ENCODE results near the gene DOCK3. TPM values are rescaled to one million over a fixed set of nuclear protein-coding genes. Genes with fewer than 3 reads are reported as not detected.
"Not testable (repeated sequence)": the region's sequence is repeated elsewhere in the genome, so short reads cannot be mapped to it uniquely, and the experiment has no call there.

DOCK3 gene
- total RNA-seq, 1 donor: under 0.01 TPM

DNA sequence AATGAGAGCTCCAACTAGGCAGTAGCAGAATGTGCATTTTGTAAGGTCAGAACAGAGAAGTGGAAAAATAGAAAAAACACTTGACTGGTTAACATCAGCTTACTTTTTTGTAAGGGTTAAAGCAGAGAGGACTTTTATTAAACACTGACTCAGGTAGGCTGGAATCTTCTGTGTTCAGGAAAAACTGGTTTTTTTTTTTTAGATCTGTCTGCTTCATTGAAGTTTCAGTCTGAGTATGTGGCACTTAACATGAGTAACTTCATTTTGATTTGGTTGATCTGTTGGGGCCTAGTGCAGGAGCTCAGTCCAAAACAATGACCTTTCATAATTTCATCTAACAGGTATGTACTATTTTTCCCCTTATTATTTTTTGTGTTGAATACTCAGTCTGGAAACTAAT, 141.1 kb downstream of the DOCK3 start:
- no peak for DNase-seq (ENCODE audit: low read depth)
- TF ChIP-seq, protein P1, sequence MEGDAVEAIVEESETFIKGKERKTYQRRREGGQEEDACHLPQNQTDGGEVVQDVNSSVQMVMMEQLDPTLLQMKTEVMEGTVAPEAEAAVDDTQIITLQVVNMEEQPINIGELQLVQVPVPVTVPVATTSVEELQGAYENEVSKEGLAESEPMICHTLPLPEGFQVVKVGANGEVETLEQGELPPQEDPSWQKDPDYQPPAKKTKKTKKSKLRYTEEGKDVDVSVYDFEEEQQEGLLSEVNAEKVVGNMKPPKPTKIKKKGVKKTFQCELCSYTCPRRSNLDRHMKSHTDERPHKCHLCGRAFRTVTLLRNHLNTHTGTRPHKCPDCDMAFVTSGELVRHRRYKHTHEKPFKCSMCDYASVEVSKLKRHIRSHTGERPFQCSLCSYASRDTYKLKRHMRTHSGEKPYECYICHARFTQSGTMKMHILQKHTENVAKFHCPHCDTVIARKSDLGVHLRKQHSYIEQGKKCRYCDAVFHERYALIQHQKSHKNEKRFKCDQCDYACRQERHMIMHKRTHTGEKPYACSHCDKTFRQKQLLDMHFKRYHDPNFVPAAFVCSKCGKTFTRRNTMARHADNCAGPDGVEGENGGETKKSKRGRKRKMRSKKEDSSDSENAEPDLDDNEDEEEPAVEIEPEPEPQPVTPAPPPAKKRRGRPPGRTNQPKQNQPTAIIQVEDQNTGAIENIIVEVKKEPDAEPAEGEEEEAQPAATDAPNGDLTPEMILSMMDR (IDR thresholded peaks at IDR 0.05; ENCODE audit: insufficient read depth, low read depth, low read length): no peak
- no peak overlapping the region for H3K4me3 ChIP-seq (ENCODE audit: low read depth, low read length)

DNA sequence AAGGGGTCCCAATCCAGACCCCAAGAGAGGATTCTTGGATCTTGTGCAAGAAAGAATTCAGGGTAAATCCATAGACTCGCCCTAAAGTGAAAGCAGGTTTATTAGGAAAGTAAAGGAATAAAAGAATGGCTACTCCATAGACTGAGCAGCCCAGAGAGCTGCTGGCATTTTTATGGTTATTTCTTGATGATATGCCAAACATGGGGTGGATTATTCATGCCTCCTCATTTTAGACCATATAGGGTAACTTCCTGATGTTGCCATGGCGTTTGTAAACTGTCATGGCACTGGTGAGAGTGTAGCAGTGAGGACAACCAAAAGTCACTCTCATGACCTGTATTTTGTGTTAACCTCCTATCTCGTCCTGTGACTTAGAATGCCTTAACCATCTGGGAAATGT, 142.2 kb downstream of the DOCK3 start:
- H3K4me3 ChIP-seq (ENCODE audit: low read depth, low read length): no peak overlapping the region
- DNase-seq (ENCODE audit: low read depth): no peak
- TF ChIP-seq, protein P1 (IDR thresholded peaks at IDR 0.05; ENCODE audit: insufficient read depth, low read depth, low read length): no peak

DNA sequence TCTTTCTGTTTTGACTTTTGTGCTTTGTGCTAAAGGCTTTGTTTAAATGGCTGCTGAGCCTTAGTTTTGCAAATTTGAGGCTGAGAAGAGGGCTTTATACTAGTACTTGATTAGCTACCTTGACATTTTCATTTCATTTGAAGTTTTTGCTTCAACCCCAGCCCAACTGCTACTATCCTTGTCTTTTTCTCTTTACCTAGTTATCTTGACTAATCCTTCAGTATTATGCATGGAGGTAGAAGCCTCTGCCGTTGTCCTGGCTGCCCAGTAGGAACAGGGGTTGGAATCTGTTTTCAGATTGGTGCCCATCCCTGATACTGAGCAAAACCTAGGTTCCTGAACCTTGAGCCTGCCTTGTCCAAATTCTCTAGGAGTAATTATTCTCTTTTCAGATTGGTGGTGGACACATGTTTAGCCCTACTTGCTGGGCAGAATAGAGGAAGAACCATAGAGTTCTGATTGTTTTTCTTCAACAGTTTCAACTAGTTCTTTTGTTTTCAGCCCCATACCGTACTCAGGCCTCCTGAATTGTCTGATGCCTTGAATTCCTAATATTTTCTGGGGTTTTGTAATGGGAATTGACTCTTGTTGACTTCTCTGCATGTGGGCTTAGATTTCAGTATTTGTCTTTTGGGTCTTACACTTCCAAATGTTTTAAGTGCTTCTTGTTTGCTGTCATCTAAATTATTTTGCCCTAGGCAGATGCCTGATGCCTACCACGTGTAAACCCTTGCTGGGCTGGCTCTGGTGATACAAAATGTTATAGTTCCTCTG, 143.2 kb downstream of the DOCK3 start:
- H3K4me3 ChIP-seq (ENCODE audit: low read depth, low read length): no peak overlapping the region
- DNase-seq (ENCODE audit: low read depth): no peak
- TF ChIP-seq, protein P1 (IDR thresholded peaks at IDR 0.05; ENCODE audit: insufficient read depth, low read depth, low read length): no peak

DNA sequence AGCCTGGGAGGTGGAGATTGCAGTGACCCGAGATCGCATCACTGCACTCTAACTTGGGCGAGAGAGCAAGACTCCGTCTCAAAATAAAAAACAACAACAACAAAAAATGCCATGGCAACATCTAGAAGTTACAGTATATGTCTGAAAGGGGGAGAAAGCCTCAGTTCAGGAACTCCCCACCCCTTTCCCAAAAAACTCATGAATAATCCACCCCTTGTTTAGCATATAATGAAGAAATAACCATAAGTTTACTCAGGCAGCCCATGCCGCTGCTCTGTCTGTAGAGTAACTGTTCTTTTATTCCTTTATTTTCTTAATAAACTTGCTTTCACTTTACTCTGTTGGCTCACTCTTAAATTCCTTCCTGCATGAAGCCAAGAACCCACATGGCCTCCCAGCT, 145.2 kb downstream of the DOCK3 start:
- TF ChIP-seq, protein P1 (IDR thresholded peaks at IDR 0.05; ENCODE audit: insufficient read depth, low read depth, low read length): no peak
- H3K4me3 ChIP-seq (ENCODE audit: low read depth, low read length): no peak overlapping the region
- no peak for DNase-seq (ENCODE audit: low read depth)

DNA sequence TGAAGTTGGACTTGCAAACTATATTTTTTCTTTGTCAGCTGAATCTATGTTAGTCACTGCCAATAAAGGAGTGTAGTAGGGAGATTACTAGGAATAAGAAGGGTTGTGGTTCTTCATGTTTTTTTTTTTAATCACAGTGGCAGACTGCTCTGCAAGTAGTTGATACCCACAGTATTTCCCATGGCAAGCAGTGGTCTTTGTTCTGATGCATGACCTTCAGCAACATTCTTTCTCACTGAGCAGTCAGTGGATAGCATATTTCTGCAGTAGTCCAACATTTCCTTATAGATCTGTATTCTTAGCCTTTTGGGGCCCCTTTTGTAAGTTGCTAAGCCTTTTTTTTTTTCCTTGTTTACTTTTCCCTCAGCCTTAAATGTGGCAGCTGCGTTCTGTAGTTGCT, 151.1 kb downstream of the DOCK3 start:
- TF ChIP-seq, protein P1 (IDR thresholded peaks at IDR 0.05; ENCODE audit: insufficient read depth, low read depth, low read length): no peak
- DNase-seq (ENCODE audit: low read depth): no peak
- no peak overlapping the region for H3K4me3 ChIP-seq (ENCODE audit: low read depth, low read length)

DNA sequence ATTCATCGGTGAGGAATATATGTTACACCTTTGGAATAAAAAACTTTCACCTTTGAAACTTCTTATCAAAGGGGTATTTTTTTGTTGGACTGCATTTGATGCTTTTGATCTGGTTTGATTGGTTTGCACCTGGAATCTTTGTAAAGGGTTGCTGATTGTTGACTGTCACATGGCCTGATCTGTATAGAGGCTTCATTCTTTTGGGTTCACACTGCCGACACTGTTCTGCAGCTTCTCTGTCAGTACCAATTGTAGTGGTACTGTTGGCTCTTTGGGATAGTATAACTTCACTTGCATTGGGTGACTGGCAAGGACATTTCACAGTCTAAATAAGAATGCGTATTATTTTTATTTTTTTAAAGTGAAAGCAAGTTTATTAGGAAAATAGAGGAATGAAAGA, 155.7 kb downstream of the DOCK3 start:
- TF ChIP-seq, protein P1 (IDR thresholded peaks at IDR 0.05; ENCODE audit: insufficient read depth, low read depth, low read length): no peak
- no peak for DNase-seq (ENCODE audit: low read depth)

DNA sequence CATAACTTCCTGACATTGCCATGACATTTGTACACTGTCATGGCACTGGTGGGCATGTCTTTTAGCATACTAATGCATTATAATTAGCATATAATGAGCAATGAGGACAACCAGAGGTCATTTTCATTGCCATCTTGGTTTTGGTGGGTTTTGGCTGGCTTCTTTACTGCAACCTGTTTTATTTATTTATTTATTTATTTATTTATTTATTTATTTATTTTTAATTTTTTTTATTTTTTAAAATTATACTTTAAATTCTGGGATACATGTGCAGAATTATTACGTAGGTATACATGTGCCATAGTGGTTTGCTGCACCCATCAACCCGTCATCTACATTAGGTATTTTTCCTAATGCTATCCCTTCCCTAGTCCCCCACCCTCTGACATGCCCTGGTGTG, 156.3 kb downstream of the DOCK3 start:
- not testable (repeated sequence) for H3K4me3 ChIP-seq (ENCODE audit: low read depth, low read length)

More for the DNA sequence above, 155.7 kb downstream of the DOCK3 start:
- H3K4me3 ChIP-seq (ENCODE audit: low read depth, low read length): no peak overlapping the region

More for the DNA sequence above, 156.3 kb downstream of the DOCK3 start:
- DNase-seq (ENCODE audit: low read depth): not testable (repeated sequence)
